Stimulated activated CD4-positive, alpha-beta T cell treated with anti-CD3 and anti-CD28 coated beads, Interleukin-4, amount 100 ng/mL, for 48 hours (primary cell): Measurements from ENCODE around the gene BCKDHB.
"Not testable (repeated sequence)": the region's sequence is repeated elsewhere in the genome, so short reads cannot be mapped to it uniquely, and the experiment has no call there.

Source experiments
- DNase-seq, 2 donors: peaks; one replicate each; pipeline ENCODE4 v3.0.0-alpha.2; 2020; ENCODE audit warnings: low read depth in 2 of 2

Gene BCKDHB

DNA sequence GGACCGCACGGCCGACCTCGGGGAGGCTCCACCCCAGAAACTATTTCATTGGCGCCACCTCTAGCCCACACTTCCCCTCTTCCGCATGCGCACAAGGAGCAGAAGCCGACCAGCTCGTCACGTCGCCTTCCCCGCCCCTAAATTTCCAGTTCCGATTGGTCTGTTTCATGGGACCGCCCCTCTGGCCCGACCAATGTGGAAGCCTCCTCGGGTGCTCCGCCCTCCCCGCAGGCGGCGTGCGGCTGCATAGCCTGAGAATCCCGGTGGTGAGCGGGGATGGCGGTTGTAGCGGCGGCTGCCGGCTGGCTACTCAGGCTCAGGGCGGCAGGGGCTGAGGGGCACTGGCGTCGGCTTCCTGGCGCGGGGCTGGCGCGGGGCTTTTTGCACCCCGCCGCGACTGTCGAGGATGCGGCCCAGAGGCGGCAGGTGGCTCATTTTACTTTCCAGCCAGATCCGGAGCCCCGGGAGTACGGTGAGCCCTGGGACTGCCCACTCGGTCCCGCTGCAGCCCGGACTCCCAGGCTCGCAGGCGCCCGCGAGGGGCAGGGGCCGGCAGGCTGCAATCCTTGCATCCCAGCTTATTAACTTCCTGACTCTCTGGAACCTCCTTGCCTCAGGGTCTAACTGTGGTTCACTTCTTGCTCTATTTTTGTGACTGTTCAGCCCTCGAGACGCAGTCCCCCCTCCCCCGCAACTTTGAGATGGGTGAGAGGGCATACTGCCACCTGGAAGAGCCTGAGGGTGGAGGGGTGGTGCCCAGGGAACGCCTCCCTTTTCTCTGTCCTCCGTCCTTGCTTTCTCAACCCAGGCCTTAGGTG, at the start of gene BCKDHB:
Gene BCKDHB (plus strand): TSS at position 254 of the 818 bp plus-strand sequence. CDS start 23 bp downstream, at position 277.
- peak; percentile 92 to 97 for DNase-seq

DNA sequence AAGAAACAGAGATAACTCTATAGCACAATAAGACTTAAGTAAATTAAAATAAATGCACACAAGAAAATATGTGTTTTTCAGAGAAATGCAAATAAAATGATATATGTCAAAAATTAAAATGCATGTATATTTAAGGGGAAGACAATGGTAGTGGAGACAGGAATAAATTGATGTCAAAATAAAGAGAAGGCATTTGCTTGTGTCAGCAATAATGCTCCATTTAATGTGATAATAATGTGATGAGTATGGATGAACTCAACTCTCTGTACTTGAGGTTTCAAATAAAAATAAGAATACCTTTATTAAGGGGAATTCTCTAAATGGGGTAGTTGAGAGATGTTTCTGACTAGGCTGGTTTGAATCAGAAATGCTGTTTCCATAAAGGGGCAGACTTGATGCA, 45.7 kb upstream of the BCKDHB start:
- no peak for DNase-seq

DNA sequence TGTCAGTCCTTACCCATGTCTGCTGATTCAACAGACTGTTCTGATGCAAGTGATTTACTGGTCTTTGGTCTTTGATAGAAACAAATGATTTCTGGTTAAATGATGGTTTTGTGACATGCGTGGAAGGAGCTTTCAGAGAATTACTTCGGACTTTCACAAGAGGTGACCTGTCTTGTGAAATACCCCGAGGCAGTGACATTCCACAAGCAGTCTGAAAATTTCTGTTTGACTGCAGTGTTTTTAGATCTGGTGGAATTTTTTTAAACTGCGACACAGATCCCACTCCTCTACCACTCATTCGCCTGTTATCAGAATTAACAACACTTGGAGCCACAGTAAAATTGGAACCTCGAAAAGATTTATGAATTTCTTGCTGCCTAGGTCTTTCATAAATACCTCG, 38.3 kb upstream of the BCKDHB start:
- DNase-seq: not testable (repeated sequence)

DNA sequence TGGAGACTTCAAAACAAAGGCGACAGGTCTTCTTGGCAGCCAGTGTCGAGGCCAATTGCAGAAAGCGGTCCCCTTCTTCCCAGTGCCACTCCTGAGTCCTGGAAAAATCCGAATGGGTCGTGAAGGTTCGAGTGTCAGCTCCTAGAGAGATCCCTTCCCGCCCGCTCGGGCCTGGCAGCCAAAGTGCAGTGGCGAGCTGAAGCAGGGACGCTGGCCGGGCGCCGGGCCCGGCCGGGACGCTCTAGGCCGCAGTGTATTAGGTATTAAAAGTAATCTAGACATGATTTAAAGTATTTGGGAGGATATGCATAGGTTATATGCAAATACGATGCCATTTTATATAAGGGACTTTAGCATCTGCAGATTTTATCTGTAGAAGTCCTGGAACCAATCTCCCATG, 36.0 kb upstream of the BCKDHB start:
- not testable (repeated sequence) for DNase-seq

DNA sequence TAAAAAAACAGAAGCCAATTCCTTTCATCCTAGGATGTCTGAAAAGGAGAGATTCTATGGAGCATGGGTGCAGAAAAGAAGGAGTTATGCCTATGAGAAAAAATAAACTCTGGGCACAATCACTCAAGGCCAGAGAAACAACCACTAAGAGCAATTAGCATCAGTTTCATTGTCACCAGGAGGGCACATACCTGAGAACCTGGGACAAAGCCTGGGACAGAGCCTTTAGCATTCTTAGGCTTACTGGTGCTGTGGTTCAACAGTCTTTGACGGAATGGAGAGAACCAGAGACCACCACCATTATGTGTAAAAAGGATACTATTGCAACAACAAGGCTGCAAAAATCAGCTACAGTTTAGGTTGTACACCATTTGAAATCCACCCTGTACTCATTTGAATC, 29.4 kb upstream of the BCKDHB start:
- DNase-seq: no peak

DNA sequence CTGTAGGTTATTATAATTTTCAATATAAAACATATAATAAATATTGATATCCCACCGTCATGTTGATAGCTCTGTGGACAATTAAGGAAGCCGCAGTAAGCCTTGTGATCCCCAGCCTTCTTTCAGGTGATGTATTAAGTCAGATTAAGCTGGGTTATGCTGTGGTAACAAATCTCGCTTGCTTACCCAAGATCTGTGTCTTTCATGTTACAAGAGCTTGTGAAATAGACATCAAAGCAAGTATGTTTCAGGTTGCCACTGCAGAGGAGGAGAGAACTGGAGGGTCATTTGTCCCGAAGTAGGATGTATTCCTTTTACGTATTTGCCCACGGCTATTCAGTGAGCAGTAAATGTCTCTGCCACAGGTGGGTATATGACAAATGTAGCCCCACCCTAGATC, 17.8 kb upstream of the BCKDHB start:
- no peak for DNase-seq

DNA sequence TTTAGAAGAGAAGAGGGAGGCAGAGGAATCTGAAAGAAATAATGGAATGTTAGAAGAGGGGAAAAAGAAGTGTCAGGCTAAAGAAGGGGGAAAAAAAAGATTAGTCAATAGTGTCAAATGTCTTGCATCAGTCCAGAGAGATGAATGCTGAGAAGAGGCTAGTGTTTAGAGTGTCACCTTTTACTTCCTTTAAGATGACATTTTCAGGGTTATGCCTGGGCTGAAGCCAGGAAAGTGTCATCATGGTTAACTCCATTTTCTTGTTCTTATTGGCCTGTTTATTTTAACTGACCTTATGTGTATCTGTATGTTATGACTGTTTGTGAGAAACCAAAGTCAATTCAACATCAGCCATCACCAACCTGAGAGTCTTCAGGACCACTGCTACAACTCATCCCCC, 15.0 kb upstream of the BCKDHB start:
- DNase-seq: no peak

DNA sequence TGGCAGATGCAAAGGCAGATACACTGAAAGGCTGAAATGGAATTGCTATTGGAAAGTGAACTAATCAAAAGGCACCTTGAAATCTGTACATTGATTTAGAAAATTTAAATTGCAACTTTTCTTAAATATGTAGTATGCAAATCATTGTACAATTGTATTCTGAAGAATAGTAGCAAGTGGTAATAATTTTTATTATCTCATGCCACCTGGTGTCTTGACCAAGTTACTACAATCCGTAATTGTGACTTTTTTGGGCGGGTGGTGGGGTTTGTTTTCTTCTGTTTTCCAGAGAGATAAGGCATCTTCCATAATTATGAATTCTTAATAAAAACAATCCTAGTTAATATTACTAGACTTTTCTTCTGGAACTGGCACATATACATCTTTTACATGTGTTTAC, 12.5 kb upstream of the BCKDHB start:
- DNase-seq: no peak

DNA sequence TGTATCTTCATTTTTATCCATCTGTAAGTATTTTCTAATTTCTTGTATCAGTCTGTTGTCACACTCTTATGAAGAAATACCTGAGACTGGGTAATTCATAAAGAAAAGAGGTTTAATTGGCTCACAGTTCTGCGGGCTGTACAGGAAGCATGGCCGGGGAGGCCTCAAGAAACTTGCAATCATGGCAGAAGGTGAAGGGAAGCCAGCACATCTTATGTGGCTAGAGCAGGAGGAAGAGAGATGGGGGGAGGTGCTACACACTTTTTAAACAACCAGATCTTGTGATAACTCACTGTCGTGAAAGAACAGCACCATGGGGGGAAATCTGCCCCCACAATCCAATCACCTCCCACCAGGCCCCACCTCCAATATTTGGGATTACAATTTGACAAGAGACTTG, 10.9 kb upstream of the BCKDHB start:
- DNase-seq: no peak

DNA sequence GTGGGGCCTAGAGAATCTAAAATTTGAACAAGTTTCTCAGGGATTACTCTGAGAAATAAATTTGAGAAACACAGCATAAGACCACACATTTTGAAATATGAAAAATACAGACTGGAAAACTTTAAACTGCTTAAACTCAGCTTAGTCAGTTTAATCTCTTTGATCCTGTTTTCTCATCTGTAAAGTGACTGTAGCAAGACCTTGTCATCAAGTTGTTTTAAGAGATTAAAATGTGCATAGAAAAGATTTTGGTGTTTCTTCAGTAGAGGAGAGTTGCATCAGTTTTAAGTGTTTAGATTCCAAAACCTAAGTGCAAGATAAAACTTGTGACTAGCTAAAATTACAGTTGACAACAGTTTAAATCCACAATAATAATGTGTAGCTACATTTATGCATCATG, 8.1 kb upstream of the BCKDHB start:
- DNase-seq: no peak

DNA sequence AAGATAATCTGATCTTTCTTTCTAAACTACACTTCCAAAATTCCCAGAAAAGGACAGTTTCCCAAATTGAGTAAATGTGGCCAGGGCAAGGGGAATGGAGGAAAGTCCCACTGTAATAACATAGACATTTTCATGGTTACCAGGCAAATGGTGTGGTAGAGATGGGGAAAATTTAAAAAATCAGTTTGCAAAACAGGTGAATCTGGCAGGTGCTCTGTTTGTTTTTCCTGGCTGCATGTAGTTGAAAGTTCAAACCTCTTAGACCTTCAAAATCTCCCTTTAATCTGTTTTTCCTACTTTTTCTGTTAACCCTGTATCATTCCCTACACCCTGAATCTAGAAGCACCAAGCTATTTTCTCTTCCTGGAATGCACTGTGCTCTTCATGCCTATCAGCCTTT, 2.0 kb upstream of the BCKDHB start:
- DNase-seq: no peak

DNA sequence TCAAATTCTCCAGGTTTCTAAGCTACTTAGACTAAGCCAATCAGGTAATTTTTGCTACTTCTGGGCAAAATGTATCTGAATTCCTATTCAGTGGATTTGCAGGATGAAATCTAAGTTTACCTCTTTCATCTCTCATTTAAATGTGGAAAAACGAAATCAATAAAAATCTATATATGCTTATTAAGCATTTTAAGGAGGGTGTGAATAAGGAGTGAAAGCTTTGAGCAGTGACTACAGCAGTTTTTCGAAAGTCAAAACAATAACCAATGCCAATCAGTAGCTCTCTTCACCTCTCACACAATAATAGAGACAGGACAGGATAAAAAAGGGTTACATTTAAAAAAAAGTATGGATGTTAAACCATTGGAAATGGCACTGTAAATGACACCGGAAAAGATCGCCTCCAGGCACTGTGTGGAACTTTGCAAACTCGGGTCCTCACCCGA, 476 bp upstream of the BCKDHB start:
- DNase-seq: no peak

DNA sequence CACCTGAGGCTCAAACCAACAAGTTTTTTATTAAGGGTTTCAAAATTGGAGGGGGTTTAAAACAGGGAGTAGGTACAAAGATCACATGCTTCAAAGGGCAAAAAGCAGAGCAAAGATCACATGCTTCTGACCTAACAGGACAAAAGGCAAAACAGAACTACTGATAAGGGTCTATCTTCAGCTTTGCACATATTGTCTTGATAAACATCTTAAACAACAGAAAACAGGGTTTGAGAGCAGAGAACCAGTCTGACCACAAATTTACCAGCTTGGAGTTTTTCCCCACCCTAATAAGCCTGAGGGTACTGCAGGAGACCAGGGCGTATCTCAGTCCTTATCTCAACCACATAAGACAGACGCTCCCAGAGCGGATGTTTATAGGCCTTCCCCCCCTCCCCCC, 16.1 kb downstream of the BCKDHB start:
- not testable (repeated sequence) for DNase-seq

DNA sequence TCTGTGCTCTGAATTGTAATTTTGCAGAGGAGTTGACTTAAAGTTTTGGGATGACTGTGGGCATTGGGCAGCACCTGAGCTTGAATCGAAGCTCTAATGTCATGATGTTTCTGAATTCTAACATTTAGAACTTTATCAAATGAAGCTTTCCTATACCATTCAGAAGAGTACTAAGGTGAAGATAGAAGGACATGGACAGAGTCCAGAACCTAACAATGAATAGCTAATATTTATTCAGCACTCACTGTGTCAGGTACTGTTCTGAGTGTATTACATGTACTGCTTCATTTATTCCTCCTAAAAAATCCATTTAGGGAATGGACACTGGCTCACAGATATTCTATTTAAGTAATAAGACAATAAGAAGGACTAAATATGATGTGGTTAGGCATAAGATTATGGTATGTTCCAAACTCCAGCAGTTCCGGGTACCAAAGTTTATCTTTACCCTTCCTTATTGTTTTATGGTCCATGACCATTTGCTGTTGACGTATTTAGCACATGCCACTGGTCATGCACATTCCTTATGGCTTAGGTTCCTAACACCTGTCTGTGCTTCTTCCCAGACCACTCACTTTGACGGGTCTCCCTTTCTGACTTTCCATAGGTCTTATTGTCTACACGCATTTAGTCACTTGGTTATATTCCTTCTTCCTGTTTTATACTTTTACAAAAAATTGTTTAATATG, 20.3 kb downstream of the BCKDHB start:
- DNase-seq: no peak

DNA sequence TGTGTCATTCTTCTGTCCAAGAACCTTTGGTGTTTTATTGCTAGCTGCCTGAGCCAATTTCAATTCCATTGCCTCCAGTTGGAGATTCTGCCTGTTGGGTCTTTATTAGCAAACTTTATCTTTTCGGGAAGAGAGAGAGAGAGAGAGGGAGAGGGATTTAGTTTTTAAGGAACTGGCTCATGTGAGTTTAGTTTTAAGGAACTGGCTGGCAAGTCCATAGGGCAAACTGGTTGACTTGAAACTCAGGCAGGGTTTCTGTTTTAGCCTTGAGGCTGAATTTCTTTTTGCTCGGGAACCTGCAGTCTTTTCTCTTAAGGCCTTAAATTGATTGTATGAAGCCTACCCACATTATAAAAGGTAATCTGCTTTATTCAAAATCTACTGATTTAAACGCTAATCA, 23.0 kb downstream of the BCKDHB start:
- DNase-seq: no peak

DNA sequence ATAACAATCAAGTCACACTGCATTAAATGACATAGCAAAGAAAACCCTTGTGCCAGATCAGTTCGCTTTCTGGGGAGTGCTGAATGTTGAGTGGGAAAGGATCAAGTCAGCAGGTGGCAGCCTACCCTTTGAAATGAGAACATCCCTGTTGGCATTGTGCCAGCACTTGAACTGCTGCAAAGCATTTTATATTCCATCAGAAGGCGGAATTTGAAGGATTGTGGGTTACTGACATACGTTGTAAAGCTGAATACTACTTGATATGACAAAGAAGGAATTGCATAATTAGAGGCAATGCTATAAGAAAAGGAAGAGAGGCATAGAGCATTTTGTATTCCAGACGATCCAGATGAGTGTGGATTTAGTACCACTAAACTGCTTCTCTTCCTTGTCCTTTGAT, 26.5 kb downstream of the BCKDHB start:
- peak; percentile 0 to 22 for DNase-seq

DNA sequence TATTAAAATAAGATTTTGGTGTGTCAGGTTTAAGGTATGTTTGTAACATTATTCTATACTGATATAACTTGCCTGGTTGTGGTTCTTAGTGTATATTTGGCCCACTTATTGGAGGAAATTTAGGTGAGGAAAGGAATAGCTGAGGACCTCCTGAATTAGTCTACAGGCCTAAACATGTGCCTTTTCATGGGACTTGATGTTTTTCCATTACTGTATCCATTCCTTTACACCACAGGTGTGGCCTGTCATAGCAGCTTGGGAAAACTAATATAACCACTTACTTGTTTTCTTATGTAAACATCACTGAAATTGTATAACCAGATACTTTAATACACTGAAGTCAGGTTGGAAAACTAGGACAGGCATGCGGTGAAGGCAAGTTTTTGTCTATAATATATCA, 27.6 kb downstream of the BCKDHB start:
- no peak for DNase-seq

DNA sequence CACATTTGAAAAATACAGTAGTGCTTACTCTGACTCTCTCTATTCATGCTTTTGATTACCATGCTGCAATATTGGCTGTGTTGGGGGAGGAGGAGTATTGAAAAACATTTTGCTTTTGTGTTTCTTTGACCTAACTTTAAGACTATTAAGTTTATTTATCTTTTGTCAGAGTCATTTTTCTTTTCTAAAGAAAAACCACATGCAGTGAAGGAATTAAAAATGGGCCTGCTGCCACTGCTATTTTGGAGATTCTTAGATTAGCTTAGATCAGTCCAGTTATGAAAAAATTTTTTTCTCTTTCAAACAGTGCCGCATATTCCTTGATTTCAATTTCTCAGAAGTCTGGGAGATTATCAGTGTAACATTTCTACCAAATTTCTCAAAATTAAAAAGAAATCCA, 36.1 kb downstream of the BCKDHB start:
- no peak for DNase-seq

DNA sequence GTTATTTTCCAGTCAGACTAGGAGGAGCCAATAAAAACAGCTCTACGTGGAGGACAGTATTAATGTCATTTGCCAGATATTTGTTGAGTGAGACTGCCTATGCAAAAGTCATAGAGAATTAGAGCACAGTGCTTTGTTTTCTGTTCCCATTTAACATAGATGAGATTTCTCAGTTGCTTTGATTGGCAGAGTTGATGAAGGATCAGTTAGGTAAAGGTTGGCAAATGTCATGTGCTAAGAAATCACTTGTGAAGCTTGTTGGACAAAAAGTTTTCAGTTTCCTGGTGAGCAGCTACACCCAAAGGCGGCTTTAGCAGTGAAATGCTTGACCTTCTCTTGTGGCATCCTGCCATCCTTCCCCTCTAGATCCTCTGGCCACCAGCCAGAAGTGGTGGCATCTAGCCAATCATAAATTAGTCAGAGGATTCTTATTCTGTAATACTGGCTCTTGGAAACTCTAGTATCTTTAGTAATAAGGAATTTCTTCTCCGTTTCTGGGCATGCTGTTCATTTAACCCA, 37.0 kb downstream of the BCKDHB start:
- no peak for DNase-seq

DNA sequence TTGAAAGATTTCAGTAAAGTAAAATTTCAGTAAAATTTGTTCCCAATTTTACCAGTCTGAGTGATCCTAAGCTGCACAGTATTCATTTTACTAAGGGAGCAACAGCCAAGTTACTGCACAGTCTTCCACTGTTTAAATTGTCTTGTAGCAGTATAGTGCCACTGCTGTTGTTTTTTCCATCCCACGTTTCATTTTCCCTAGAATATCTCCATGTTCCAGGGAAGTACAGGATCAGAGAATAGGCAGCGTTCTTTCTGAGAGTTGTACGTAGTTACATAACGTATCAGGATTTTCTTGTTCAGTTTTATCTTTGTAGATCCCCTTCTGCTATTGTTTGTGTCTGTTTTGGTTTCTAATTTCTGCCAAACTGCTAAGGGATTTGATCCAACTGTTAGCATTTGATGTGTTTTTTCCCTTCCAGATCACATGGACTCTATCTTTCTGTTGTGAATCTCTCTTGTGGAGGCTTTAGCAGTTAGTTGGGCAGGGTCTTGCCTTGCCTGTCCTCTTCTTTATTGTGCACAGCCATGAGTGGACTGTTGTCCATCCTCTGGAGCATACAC, 38.4 kb downstream of the BCKDHB start:
- DNase-seq: no peak

DNA sequence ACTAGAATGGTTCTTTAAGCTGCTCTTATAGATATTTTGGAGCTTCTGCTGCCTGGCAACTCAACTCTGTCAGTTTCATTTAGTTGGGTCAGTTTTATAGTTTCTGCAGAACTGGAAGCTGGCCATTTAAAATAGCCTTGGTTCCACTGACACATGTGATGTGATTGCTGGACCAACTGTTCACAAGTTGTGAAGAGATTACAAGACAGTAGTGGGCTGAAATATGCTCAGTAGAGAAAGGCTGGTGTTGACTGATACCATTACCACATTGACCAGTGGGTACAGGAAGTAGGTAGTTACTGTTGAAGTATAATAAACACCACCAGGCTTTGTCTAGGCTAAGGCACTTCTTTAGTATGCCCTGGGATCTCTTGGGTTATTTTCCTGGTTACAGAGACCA, 39.0 kb downstream of the BCKDHB start:
- no peak for DNase-seq

DNA sequence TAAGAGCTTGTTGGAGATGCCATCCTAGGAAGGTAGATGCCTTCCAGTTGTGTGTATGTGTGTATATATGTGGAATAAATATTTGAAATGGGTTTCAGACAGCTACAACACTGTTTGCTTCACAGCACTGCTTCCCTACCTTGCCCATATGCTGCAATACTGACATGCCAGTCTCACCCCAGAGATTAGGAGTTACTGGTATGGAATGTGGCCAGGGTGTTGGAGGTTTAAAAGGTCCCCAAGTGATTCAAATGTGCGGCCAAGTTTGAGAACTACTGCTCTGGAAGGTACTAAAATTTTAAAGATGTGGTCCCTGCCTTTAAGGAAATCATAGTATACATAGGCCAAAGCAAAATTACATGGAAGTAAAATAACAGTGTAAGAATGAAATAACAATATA, 39.5 kb downstream of the BCKDHB start:
- no peak for DNase-seq

DNA sequence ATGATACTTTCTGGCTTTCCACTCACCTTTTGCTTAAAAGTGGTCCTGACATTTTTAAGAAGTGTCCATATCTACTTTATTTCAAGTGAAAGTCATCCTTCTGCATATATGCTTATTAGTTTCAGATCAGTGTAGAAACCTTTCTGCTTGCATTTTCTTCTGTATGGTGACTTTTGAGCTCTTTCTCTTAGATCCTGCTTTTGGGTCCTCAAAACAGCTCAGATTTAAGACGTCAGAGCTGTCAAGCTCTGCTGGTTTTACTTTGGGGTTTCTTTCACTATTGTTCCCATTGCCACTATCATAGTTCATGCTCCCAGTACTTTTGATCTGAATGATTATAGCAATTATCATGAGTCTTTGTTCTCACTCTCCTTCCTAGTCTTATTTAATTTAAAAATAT, 41.7 kb downstream of the BCKDHB start:
- no peak for DNase-seq
